Trophoblast cell (in vitro differentiated cells and primary cell): ENCODE results near the gene USP17L18.
"Not testable (repeated sequence)": the region's sequence is repeated elsewhere in the genome, so short reads cannot be mapped to it uniquely, and the experiment has no call there.

Experiments used
- DNase-seq, 2 donors: peaks; one replicate each; pipeline ENCODE4 v3.0.0-alpha.2; 2016
- H2AFZ ChIP-seq: 2 replicates; pipeline ENCODE4 v1.6.1; 2013; ENCODE audit warnings: low read length, moderate library complexity, mild to moderate bottlenecking; ENCODE audit not compliant: insufficient read depth, poor library complexity
- H2AK5ac ChIP-seq: 2 replicates; pipeline ENCODE4 v1.6.1; 2013; ENCODE audit warnings: mild to moderate bottlenecking, low read length
- H2BK120ac ChIP-seq: 2 replicates; pipeline ENCODE4 v1.6.1; 2013; ENCODE audit warnings: low read length, mild to moderate bottlenecking, moderate library complexity; ENCODE audit not compliant: insufficient read depth, poor library complexity
- H2BK12ac ChIP-seq: 2 replicates; pipeline ENCODE4 v1.6.1; 2013; ENCODE audit warnings: mild to moderate bottlenecking, low read length, moderate library complexity
- H2BK5ac ChIP-seq: 2 replicates; pipeline ENCODE4 v1.6.1; 2013; ENCODE audit warnings: low read length, low read depth, moderate library complexity, mild to moderate bottlenecking; ENCODE audit not compliant: poor library complexity
- H3K14ac ChIP-seq: 2 replicates; pipeline ENCODE4 v1.6.1; 2013; ENCODE audit warnings: mild to moderate bottlenecking, low read length
- H3K18ac ChIP-seq: 2 replicates; pipeline ENCODE4 v1.6.1; 2013; ENCODE audit warnings: mild to moderate bottlenecking, low read length
- H3K23ac ChIP-seq: 2 replicates; pipeline ENCODE4 v1.6.1; 2013; ENCODE audit warnings: low read length
- H3K27ac ChIP-seq: 2 replicates; pipeline ENCODE4 v1.5.1; 2013; ENCODE audit warnings: low read depth, mild to moderate bottlenecking, inconsistent platforms, low read length, moderate library complexity
- H3K27me3 ChIP-seq: 2 replicates; pipeline ENCODE4 v1.6.1; 2013; ENCODE audit warnings: inconsistent platforms, mild to moderate bottlenecking, low read length, moderate library complexity; ENCODE audit not compliant: insufficient read depth
- H3K36me3 ChIP-seq, 2 experiments: 1 replicate in 1 of 2; 2 replicates in 1 of 2; pipeline ENCODE4 v1.6.1; 2013; ENCODE audit warnings: low read length in 2 of 2, mild to moderate bottlenecking in 2 of 2, moderate library complexity in 1 of 2; ENCODE audit not compliant: insufficient read depth in 2 of 2, control insufficient read depth in 1 of 2
- H3K4ac ChIP-seq: 2 replicates; pipeline ENCODE4 v1.6.1; 2013; ENCODE audit warnings: low read depth, mild to moderate bottlenecking, low read length, moderate library complexity
- H3K4me1 ChIP-seq, 2 experiments: 1 replicate in 1 of 2; 2 replicates in 1 of 2; pipeline ENCODE4 v1.6.1; 2013; ENCODE audit warnings: low read length in 2 of 2, mild to moderate bottlenecking in 2 of 2, moderate library complexity in 1 of 2; ENCODE audit not compliant: insufficient read depth in 2 of 2, control insufficient read depth in 1 of 2
- H3K4me2 ChIP-seq: 2 replicates; pipeline ENCODE4 v1.6.1; 2013; ENCODE audit warnings: inconsistent platforms, mild to moderate bottlenecking, low read length, moderate library complexity
- H3K4me3 ChIP-seq: 2 replicates; pipeline ENCODE4 v1.5.1; 2013; ENCODE audit warnings: mild to moderate bottlenecking, low read depth, low read length, inconsistent platforms
- H3K79me1 ChIP-seq: one replicate; pipeline ENCODE4 v1.6.1; 2013; ENCODE audit warnings: low read length
- H3K79me2 ChIP-seq: 2 replicates; pipeline ENCODE4 v1.6.1; 2013; ENCODE audit warnings: low read length, mild to moderate bottlenecking; ENCODE audit not compliant: control insufficient read depth, insufficient read depth, poor library complexity
- H3K9ac ChIP-seq: 2 replicates; pipeline ENCODE4 v1.6.1; 2013; ENCODE audit warnings: mild to moderate bottlenecking, low read length
- H3K9me3 ChIP-seq: 2 replicates; pipeline ENCODE4 v1.6.1; 2013; ENCODE audit warnings: low read depth, mild to moderate bottlenecking, control low read depth, inconsistent platforms, low read length; ENCODE audit not compliant: insufficient read depth
- H4K12ac ChIP-seq: 2 replicates; pipeline ENCODE4 v1.6.1; 2013; ENCODE audit warnings: low read depth, mild to moderate bottlenecking, low read length, moderate library complexity
- H4K8ac ChIP-seq: 2 replicates; pipeline ENCODE4 v1.6.1; 2013; ENCODE audit warnings: low read depth, mild to moderate bottlenecking, low read length, moderate library complexity
- H4K91ac ChIP-seq: one replicate; pipeline ENCODE4 v1.6.1; 2013; ENCODE audit warnings: low read depth, mild to moderate bottlenecking, low read length, moderate library complexity
- WGBS: extraction: QIAGEN DNeasy Blood & Tissue Kit; methylation state at CpG from one replicate; pipeline ENCODE4 v1.1.7; 2013; ENCODE audit warnings: missing lambda C conversion rate; ENCODE audit not compliant: insufficient read length, insufficient coverage; ENCODE audit errors: extremely low coverage; 5-methylcytosine and 5-hydroxymethylcytosine counted together

The USP17L18 gene

GRCh38 chr4:9219852-9220251 is 28.6 kb upstream of the USP17L18 start, which contains the start of gene USP17L12:
TSS of gene USP17L12 (plus strand) at chr4:9220152. CDS start at chr4:9220152, 0 bp downstream.
- H3K79me2 ChIP-seq, H3K18ac ChIP-seq, H2AFZ ChIP-seq, H2AK5ac ChIP-seq, H3K4me1 ChIP-seq, H3K4me2 ChIP-seq, H4K8ac ChIP-seq, H3K36me3 ChIP-seq, H3K79me1 ChIP-seq, H3K4ac ChIP-seq, H3K23ac ChIP-seq, H3K9ac ChIP-seq, H4K12ac ChIP-seq, H2BK5ac ChIP-seq, DNase-seq, H3K27me3 ChIP-seq, H4K91ac ChIP-seq, H3K27ac ChIP-seq, H2BK12ac ChIP-seq, H3K14ac ChIP-seq, H2BK120ac ChIP-seq, H3K9me3 ChIP-seq, H3K4me3 ChIP-seq: not testable (repeated sequence)
- WGBS = no CpG with 5 or more reads among the region's 13 CpGs

DNA sequence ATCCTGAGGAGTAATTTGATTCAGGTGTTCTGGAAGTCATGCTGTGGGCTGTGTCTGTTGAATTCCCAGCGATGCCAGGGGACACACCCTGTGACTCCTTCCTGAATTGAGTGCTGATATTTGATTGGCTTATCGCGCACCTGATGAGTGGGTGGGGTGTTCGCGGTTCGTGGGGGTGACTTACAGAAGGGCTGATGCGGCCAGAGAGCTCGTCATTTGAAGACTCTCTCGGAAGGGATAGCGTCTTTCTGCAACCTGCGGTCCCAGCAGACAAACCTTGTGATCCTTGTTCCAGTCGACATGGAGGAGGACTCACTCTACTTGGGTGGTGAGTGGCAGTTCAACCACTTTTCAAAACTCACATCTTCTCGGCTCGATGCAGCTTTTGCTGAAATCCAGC is 23.8 kb upstream of the USP17L18 start, which contains the start of gene USP17L13:
Gene USP17L13 (plus strand): TSS at position 301 of the 400 bp plus-strand sequence. CDS start 0 bp downstream, at position 301.
- not testable (repeated sequence) for H3K4me2 ChIP-seq, H3K27me3 ChIP-seq, DNase-seq, H3K9ac ChIP-seq, H4K12ac ChIP-seq, H3K23ac ChIP-seq, H3K4ac ChIP-seq, H3K79me2 ChIP-seq, H2BK120ac ChIP-seq, H3K9me3 ChIP-seq, H3K4me3 ChIP-seq, H3K79me1 ChIP-seq, H2AFZ ChIP-seq, H3K4me1 ChIP-seq, H3K14ac ChIP-seq, H2BK12ac ChIP-seq, H3K36me3 ChIP-seq, H4K8ac ChIP-seq, H2BK5ac ChIP-seq, H4K91ac ChIP-seq, H3K18ac ChIP-seq, H3K27ac ChIP-seq, H2AK5ac ChIP-seq
- no CpG with 5 or more reads among the region's 14 CpGs for WGBS

DNA sequence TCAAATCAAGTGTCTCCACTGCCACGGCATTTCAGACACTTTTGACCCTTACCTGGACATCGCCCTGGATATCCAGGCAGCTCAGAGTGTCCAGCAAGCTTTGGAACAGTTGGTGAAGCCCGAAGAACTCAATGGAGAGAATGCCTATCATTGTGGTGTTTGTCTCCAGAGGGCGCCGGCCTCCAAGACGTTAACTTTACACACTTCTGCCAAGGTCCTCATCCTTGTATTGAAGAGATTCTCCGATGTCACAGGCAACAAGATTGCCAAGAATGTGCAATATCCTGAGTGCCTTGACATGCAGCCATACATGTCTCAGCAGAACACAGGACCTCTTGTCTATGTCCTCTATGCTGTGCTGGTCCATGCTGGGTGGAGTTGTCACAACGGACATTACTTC is 18.2 kb upstream of the USP17L18 start:
- H3K9ac ChIP-seq, H3K79me1 ChIP-seq, H3K36me3 ChIP-seq, H3K23ac ChIP-seq, H3K4ac ChIP-seq, H2AK5ac ChIP-seq, H3K27ac ChIP-seq, H3K18ac ChIP-seq, H3K4me2 ChIP-seq, H3K27me3 ChIP-seq, H2AFZ ChIP-seq, H4K91ac ChIP-seq, H3K79me2 ChIP-seq, H3K4me3 ChIP-seq, H3K14ac ChIP-seq, H2BK5ac ChIP-seq, H4K8ac ChIP-seq, DNase-seq, H4K12ac ChIP-seq, H3K9me3 ChIP-seq, H2BK120ac ChIP-seq, H2BK12ac ChIP-seq, H3K4me1 ChIP-seq: not testable (repeated sequence)
- no CpG with 5 or more reads among the region's 8 CpGs for WGBS

DNA sequence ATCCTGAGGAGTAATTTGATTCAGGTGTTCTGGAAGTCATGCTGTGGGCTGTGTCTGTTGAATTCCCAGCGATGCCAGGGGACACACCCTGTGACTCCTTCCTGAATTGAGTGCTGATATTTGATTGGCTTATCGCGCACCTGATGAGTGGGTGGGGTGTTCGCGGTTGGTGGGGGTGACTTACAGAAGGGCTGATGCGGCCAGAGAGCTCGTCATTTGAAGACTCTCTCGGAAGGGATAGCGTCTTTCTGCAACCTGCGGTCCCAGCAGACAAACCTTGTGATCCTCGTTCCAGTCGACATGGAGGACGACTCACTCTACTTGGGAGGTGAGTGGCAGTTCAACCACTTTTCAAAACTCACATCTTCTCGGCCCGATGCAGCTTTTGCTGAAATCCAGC is 14.3 kb upstream of the USP17L18 start, which contains the start of gene USP17L15:
Gene USP17L15 (plus strand): TSS at position 301 of the 400 bp plus-strand sequence. CDS start 0 bp downstream, at position 301.
- not testable (repeated sequence) for H4K8ac ChIP-seq, H2BK120ac ChIP-seq, DNase-seq, H3K4me2 ChIP-seq, H3K79me2 ChIP-seq, H3K4me3 ChIP-seq, H3K79me1 ChIP-seq, H3K18ac ChIP-seq, H3K27me3 ChIP-seq, H2AFZ ChIP-seq, H2AK5ac ChIP-seq, H3K27ac ChIP-seq, H3K9ac ChIP-seq, H3K14ac ChIP-seq, H2BK5ac ChIP-seq, H3K36me3 ChIP-seq, H3K4ac ChIP-seq, H4K91ac ChIP-seq, H4K12ac ChIP-seq, H3K4me1 ChIP-seq, H3K9me3 ChIP-seq, H2BK12ac ChIP-seq, H3K23ac ChIP-seq
- no CpG with 5 or more reads among the region's 15 CpGs for WGBS
